GM23338 (cell line): Measurements from ENCODE around the gene FAM181B. TPM values are rescaled to one million over a fixed set of nuclear protein-coding genes. Genes with fewer than 3 reads are reported as not detected.

Experiments
- ATAC-seq: fragments of 200-7000 bp; cut with Tn5 transposase; 3 replicates; pipeline ENCODE4 v1.9.1; 2020
- DNase-seq: peaks from one replicate; pipeline ENCODE4 v3.0.0-alpha.2; 2015; ENCODE audit warnings: low spot score
- H2AFZ ChIP-seq: fragments of 200-600 bp; sonication (generic); 2 replicates; pipeline ENCODE4 v1.8.0; 2016; ENCODE audit warnings: antibody characterized with exemption, mild to moderate bottlenecking, moderate library complexity
- H3F3A ChIP-seq: fragments of 200-600 bp; sonication (generic); replicated peaks from 2 replicates; pipeline ENCODE4 v1.8.0; 2017; ENCODE audit warnings: antibody characterized with exemption, mixed run types, low read depth
- H3K27ac ChIP-seq: fragments of 200-600 bp; sonication (generic); 2 replicates; pipeline ENCODE4 v1.6.1; 2016; ENCODE audit warnings: low read depth
- H3K27me3 ChIP-seq: fragments of 200-600 bp; sonication (generic); 2 replicates; pipeline ENCODE4 v1.8.0; 2016; ENCODE audit warnings: mild to moderate bottlenecking, mixed run types, moderate library complexity; ENCODE audit not compliant: insufficient read depth
- H3K36me3 ChIP-seq: fragments of 200-600 bp; sonication (generic); 2 replicates; pipeline ENCODE4 v1.8.0; 2016; ENCODE audit warnings: mild to moderate bottlenecking; ENCODE audit not compliant: insufficient read depth
- H3K4me1 ChIP-seq: fragments of 200-600 bp; sonication (generic); 2 replicates; pipeline ENCODE4 v1.8.0; 2016; ENCODE audit warnings: mild to moderate bottlenecking, moderate library complexity; ENCODE audit not compliant: insufficient read depth
- H3K4me2 ChIP-seq: fragments of 200-600 bp; sonication (generic); 2 replicates; pipeline ENCODE4 v1.7.1; 2017; ENCODE audit warnings: mixed run types
- H3K4me3 ChIP-seq: fragments of 200-600 bp; sonication (generic); 2 replicates; pipeline ENCODE4 v1.6.1; 2016; ENCODE audit warnings: mixed run types
- H3K79me2 ChIP-seq: fragments of 200-600 bp; sonication (generic); replicated peaks from 2 replicates; pipeline ENCODE4 v1.8.0; 2017; ENCODE audit warnings: mild to moderate bottlenecking; ENCODE audit not compliant: insufficient read depth
- H3K9me2 ChIP-seq: fragments of 200-600 bp; sonication (generic); 2 replicates; pipeline ENCODE4 v1.8.0; 2017; ENCODE audit not compliant: insufficient read depth
- H4K20me1 ChIP-seq: fragments of 200-600 bp; sonication (generic); replicated peaks from 2 replicates; pipeline ENCODE4 v1.8.0; 2017; ENCODE audit warnings: mild to moderate bottlenecking; ENCODE audit not compliant: insufficient read depth
- H3K27ac Mint-ChIP-seq: 2 replicates; pipeline ENCODE4 v1.8.0; 2020; ENCODE audit warnings: inconsistent platforms, mild to moderate bottlenecking, moderate library complexity, mixed read lengths
- H3K27me3 Mint-ChIP-seq: 3 replicates; pipeline ENCODE4 v1.8.0; 2022; ENCODE audit warnings: low read depth, mild to moderate bottlenecking, moderate library complexity, mixed read lengths, inconsistent platforms; ENCODE audit not compliant: insufficient read depth, poor library complexity
- H3K36me3 Mint-ChIP-seq: 3 replicates; pipeline ENCODE4 v1.8.0; 2021; ENCODE audit warnings: low read depth, mild to moderate bottlenecking, inconsistent platforms, moderate library complexity, mixed read lengths
- H3K4me1 Mint-ChIP-seq: 3 replicates; pipeline ENCODE4 v1.8.0; 2020; ENCODE audit warnings: mild to moderate bottlenecking, inconsistent platforms, mixed read lengths
- H3K4me3 Mint-ChIP-seq: 3 replicates; pipeline ENCODE4 v1.8.0; 2021; ENCODE audit warnings: moderate library complexity, mild to moderate bottlenecking, inconsistent platforms, mixed read lengths
- H3K9me3 Mint-ChIP-seq: 3 replicates; pipeline ENCODE4 v1.8.0; 2020; ENCODE audit warnings: moderate library complexity, mild to moderate bottlenecking, inconsistent platforms, mixed read lengths
- CREB1 ChIP-seq: fragments of 250-450 bp; sonication (Bioruptor Pico); IDR thresholded peaks from 2 replicates; pipeline ENCODE4 v1.5.0; 2020; ENCODE audit warnings: low read depth, mild to moderate bottlenecking, moderate library complexity
- EZH2 ChIP-seq: fragments of 200-600 bp; sonication (generic); IDR thresholded peaks from one replicate; pipeline ENCODE4 v1.8.0; 2017; ENCODE audit warnings: antibody characterized with exemption, mild to moderate bottlenecking, low read depth; ENCODE audit not compliant: unreplicated experiment
- EZH2phosphoT487 ChIP-seq: fragments of 200-600 bp; sonication (generic); IDR thresholded peaks from one replicate; pipeline ENCODE4 v1.8.1; 2018; ENCODE audit warnings: antibody characterized with exemption; ENCODE audit not compliant: unreplicated experiment
- JUNB ChIP-seq: IDR thresholded peaks from one replicate; pipeline ENCODE4 v1.6.1; 2016; ENCODE audit warnings: antibody characterized with exemption; ENCODE audit not compliant: unreplicated experiment
- POLR2AphosphoS5 ChIP-seq: IDR thresholded peaks from 2 replicates; pipeline ENCODE4 v1.6.1; 2016; ENCODE audit warnings: antibody characterized with exemption, low read depth
- REST ChIP-seq: IDR thresholded peaks from one replicate; pipeline ENCODE4 v1.6.1; 2018; ENCODE audit warnings: antibody characterized with exemption; ENCODE audit not compliant: unreplicated experiment
- STAT1 ChIP-seq: IDR thresholded peaks from one replicate; pipeline ENCODE4 v1.6.1; 2016; ENCODE audit warnings: antibody characterized with exemption; ENCODE audit not compliant: unreplicated experiment
- ZNF114 ChIP-seq: fragments of 250-450 bp; sonication (Bioruptor Pico); IDR thresholded peaks from 2 replicates; pipeline ENCODE4 v1.5.0; 2020; ENCODE audit warnings: mild to moderate bottlenecking, moderate library complexity
- ZNF331 ChIP-seq: fragments of 250-450 bp; sonication (Bioruptor Pico); IDR thresholded peaks from 2 replicates; pipeline ENCODE4 v1.5.0; 2020; ENCODE audit warnings: low read depth, mild to moderate bottlenecking, moderate library complexity
- polyA plus RNA-seq: library from polyadenylated mRNA; unstranded; fragments of >200 nt; fragmentation: Nextera tagmentation; extraction: Ambion mirVana; gene quantifications from 2 replicates; pipeline ENCODE4 v1.2.1, GENCODE V29; 2016
- total RNA-seq: library from RNA; depleted of rRNA; stranded (reverse); fragments of >200 nt; shearing (Covaris generic); gene quantifications from 2 replicates; pipeline ENCODE4 v1.2.3, GENCODE V29; 2014
- TF ChIP-seq, protein P1 (sequence below), 2 experiments: fragments of 200-600 bp in 1 of 2; sonication (generic) in 1 of 2; conservative IDR thresholded peaks; 2 replicates each; pipeline versions ENCODE4 v1.5.1 to v1.6.1; 2016 to 2017; ENCODE audit warnings: antibody characterized with exemption in 2 of 2, low read depth in 2 of 2, mild to moderate bottlenecking in 2 of 2, moderate library complexity in 1 of 2

Gene FAM181B
- total and polyA plus RNA-seq, 2 experiments from 2014 or later, result 0.36 to 0.87 TPM

DNA sequence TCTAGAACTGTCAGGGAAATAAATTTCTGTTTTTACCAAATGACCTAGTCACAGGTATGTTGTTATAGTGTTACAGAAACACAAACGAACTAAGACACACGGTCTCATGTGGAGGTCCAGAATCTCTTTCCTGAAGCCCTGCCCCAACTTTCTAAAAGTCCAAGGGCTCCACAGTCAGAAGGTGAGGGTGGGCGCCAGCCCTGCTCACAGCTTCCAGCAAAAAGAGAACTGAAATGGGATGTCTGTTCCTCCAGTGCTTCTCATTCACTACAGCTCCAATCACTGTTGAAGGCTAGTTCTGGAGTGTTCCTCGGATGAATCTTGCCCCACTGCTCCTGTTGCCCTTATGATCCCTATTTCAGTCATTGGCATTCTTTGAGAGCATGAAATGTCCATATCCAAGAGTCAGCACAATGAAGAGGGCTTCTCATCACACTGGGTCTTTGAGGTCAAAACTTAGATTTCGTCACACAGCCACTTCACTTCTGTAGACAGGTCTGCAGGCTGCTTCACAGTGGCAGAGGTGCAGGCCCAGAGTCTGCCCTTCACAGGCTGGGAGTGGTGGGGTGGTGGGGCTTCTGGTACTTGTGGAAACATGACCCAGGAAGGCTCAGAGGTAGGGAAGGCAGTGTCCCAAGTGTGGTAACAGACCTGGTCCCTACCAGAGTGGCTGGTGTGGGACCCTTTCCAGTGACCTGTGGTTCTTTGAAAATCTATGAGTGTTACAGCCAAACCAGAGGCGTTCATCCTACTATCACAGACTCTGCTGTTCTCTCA, 34.9 kb downstream of the FAM181B start:
- Histone ChIP-seq H3K4me2 (no peak overlapping the region), H3K27me3 (no peaks in the 10 kb centered on the region), H3K79me2 (no peaks in the 10 kb centered on the region), H3K4me1 (no peaks in the 10 kb centered on the region), H3K9me2 (no peaks in the 10 kb centered on the region), H3K27ac (no peak overlapping the region), H3F3A (no peaks in the 10 kb centered on the region), H2AFZ (no peak overlapping the region; the same call in 1 of the 2 replicates), H3K36me3 (no peaks in the 10 kb centered on the region), H4K20me1 (no peaks in the 10 kb centered on the region), H3K4me3 (no peak overlapping the region)
- H3K36me3 Mint-ChIP-seq, result no peaks in the 10 kb centered on the region
- H3K27me3 Mint-ChIP-seq, result peaks cover 2% of the 10 kb centered on the region
- no peak for ATAC-seq
- no peaks in the 10 kb centered on the region for H3K4me1 Mint-ChIP-seq
- no peak overlapping the region for H3K4me3 Mint-ChIP-seq
- no peak for TF ChIP-seq ZNF114 (CRISPR knock-in tag)
- TF ChIP-seq JUNB, result no peak
- TF ChIP-seq, protein P1, sequence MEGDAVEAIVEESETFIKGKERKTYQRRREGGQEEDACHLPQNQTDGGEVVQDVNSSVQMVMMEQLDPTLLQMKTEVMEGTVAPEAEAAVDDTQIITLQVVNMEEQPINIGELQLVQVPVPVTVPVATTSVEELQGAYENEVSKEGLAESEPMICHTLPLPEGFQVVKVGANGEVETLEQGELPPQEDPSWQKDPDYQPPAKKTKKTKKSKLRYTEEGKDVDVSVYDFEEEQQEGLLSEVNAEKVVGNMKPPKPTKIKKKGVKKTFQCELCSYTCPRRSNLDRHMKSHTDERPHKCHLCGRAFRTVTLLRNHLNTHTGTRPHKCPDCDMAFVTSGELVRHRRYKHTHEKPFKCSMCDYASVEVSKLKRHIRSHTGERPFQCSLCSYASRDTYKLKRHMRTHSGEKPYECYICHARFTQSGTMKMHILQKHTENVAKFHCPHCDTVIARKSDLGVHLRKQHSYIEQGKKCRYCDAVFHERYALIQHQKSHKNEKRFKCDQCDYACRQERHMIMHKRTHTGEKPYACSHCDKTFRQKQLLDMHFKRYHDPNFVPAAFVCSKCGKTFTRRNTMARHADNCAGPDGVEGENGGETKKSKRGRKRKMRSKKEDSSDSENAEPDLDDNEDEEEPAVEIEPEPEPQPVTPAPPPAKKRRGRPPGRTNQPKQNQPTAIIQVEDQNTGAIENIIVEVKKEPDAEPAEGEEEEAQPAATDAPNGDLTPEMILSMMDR (conservative IDR thresholded peaks at IDR 0.05; ENCODE audit: low read depth in 2 of 2), result no peak
- TF ChIP-seq POLR2AphosphoS5, result no peak
- TF ChIP-seq STAT1, result no peak
- DNase-seq, result no peak
- H3K27ac Mint-ChIP-seq, result no peak overlapping the region
- no peaks in the 10 kb centered on the region for H3K9me3 Mint-ChIP-seq

DNA sequence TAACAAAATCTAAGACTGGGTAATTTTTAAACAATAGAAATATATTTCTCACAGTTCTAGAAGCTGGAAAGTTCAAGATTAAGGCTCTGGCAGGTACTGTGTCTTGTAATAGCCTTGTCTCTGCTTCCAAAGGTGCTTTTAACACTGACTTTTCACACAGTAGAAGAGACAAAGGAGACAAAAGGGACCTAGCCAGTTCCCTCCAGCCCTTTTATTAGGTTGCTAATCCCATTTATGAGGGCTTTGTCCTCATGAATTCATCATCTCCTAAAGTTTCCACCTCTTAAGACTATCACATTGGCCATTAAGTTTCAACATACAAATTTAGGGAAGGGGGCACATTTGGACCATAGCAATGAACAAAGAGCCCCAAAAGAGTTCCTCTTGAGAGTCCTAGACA, 40.7 kb downstream of the FAM181B start:
- H3K27me3 Mint-ChIP-seq, result no peaks in the 10 kb centered on the region
- TF ChIP-seq EZH2phosphoT487 (no peak), REST (no peak), POLR2AphosphoS5 (no peak), STAT1 (no peak), ZNF331 (CRISPR knock-in tag) (no peak), EZH2 (no peak), JUNB (no peak), CREB1 (CRISPR knock-in tag) (no peak), ZNF114 (CRISPR knock-in tag) (no peak)
- TF ChIP-seq, protein P1 (conservative IDR thresholded peaks at IDR 0.05; ENCODE audit: low read depth in 2 of 2), result no peak

More for the DNA sequence above, 40.7 kb downstream of the FAM181B start:
- Mint-ChIP-seq H3K4me3 (no peak overlapping the region), H3K4me1 (no peaks in the 10 kb centered on the region), H3K9me3 (no peaks in the 10 kb centered on the region), H3K36me3 (no peaks in the 10 kb centered on the region), H3K27ac (no peak overlapping the region)
- H3F3A ChIP-seq, result no peaks in the 10 kb centered on the region
- no peak overlapping the region for H3K27ac ChIP-seq
- H2AFZ ChIP-seq, result no peak overlapping the region
- no peaks in the 10 kb centered on the region for H3K27me3 ChIP-seq
- H3K9me2 ChIP-seq, result no peaks in the 10 kb centered on the region
- DNase-seq (no peak), ATAC-seq (no peak)
- H3K79me2 ChIP-seq, result no peaks in the 10 kb centered on the region
- no peaks in the 10 kb centered on the region for H3K4me1 ChIP-seq
- no peak overlapping the region for H3K4me2 ChIP-seq
- no peak overlapping the region for H3K4me3 ChIP-seq
- no peaks in the 10 kb centered on the region for H4K20me1 ChIP-seq
- no peaks in the 10 kb centered on the region for H3K36me3 ChIP-seq
